SK-N-SH (cell line): ENCODE results near the gene CFAP68.

Experiments used
- EZH2phosphoT487 ChIP-seq: fragments of 200-600 bp; sonication (generic); IDR thresholded peaks from 2 replicates; pipeline ENCODE4 v1.6.1; 2017; ENCODE audit warnings: low read depth, mixed run types, mild to moderate bottlenecking, antibody characterized with exemption, moderate library complexity, borderline replicate concordance
- GATA2 ChIP-seq: sonication (generic); formaldehyde crosslinking; IDR thresholded peaks from 2 replicates; pipeline ENCODE4 v1.5.0; 2020; ENCODE audit warnings: mild to moderate bottlenecking, missing genetic modification reagents
- MXI1 ChIP-seq: IDR thresholded peaks from 2 replicates; pipeline ENCODE4 v1.6.1; 2012; ENCODE audit warnings: mild to moderate bottlenecking, low read depth, low read length, improper control_type of control experiment
- NRF1 ChIP-seq: IDR thresholded peaks from 2 replicates; pipeline ENCODE4 v1.6.1; 2012; ENCODE audit warnings: low read depth, mild to moderate bottlenecking, low read length
- POLR2AphosphoS5 ChIP-seq: IDR thresholded peaks from 2 replicates; pipeline ENCODE4 v1.6.1; 2012; ENCODE audit warnings: low read depth, low read length
- RAD21 ChIP-seq: IDR thresholded peaks from 2 replicates; pipeline ENCODE4 v1.6.1; 2012; ENCODE audit warnings: mild to moderate bottlenecking, low read length
- RFX5 ChIP-seq: IDR thresholded peaks from 2 replicates; pipeline ENCODE4 v1.6.1; 2012; ENCODE audit warnings: mild to moderate bottlenecking, improper control_type of control experiment, low read length
- SMC3 ChIP-seq: IDR thresholded peaks from 2 replicates; pipeline ENCODE4 v1.6.1; 2012; ENCODE audit warnings: low read depth, low read length, improper control_type of control experiment
- TEAD4 ChIP-seq: IDR thresholded peaks from 2 replicates; pipeline ENCODE4 v1.4.0; 2012; ENCODE audit warnings: mild to moderate bottlenecking, borderline replicate concordance; ENCODE audit not compliant: insufficient read depth
- TF ChIP-seq, protein P1 (sequence below): fragments of 200-600 bp; sonication (generic); IDR thresholded peaks from 2 replicates; pipeline ENCODE4 v1.6.1; 2017; ENCODE audit warnings: antibody characterized with exemption, mild to moderate bottlenecking, moderate library complexity
- TF ChIP-seq, protein P2 (sequence below): IDR thresholded peaks from 2 replicates; pipeline ENCODE4 v1.6.1; 2012; ENCODE audit warnings: mild to moderate bottlenecking, low read depth, low read length, moderate library complexity

DNA sequence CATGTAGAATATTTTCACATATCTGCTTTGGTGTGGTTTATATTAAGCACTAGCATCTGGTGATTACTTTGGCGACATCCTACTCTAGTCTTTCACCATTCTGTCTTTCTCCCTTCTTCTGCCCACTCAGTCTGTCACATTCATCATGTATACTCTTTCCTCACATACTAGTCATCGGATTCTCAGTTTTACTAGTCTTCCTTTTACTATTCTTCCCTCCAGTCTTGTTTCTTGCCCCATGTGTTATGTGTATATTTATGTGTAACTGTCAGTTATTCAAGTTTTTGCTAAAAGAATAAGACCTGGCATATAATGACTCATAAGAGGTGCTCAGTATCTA lies 53.2 kb downstream of the CFAP68 start:
- no peak for TF ChIP-seq POLR2AphosphoS5
- no peak for TF ChIP-seq TEAD4
- TF ChIP-seq, protein P1, sequence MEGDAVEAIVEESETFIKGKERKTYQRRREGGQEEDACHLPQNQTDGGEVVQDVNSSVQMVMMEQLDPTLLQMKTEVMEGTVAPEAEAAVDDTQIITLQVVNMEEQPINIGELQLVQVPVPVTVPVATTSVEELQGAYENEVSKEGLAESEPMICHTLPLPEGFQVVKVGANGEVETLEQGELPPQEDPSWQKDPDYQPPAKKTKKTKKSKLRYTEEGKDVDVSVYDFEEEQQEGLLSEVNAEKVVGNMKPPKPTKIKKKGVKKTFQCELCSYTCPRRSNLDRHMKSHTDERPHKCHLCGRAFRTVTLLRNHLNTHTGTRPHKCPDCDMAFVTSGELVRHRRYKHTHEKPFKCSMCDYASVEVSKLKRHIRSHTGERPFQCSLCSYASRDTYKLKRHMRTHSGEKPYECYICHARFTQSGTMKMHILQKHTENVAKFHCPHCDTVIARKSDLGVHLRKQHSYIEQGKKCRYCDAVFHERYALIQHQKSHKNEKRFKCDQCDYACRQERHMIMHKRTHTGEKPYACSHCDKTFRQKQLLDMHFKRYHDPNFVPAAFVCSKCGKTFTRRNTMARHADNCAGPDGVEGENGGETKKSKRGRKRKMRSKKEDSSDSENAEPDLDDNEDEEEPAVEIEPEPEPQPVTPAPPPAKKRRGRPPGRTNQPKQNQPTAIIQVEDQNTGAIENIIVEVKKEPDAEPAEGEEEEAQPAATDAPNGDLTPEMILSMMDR, result no peak
- no peak for TF ChIP-seq EZH2phosphoT487
- no peak for TF ChIP-seq SMC3
- TF ChIP-seq RAD21, result no peak
- TF ChIP-seq RFX5, result no peak
- TF ChIP-seq GATA2, result no peak
- TF ChIP-seq NRF1, result no peak
- TF ChIP-seq, protein P2, sequence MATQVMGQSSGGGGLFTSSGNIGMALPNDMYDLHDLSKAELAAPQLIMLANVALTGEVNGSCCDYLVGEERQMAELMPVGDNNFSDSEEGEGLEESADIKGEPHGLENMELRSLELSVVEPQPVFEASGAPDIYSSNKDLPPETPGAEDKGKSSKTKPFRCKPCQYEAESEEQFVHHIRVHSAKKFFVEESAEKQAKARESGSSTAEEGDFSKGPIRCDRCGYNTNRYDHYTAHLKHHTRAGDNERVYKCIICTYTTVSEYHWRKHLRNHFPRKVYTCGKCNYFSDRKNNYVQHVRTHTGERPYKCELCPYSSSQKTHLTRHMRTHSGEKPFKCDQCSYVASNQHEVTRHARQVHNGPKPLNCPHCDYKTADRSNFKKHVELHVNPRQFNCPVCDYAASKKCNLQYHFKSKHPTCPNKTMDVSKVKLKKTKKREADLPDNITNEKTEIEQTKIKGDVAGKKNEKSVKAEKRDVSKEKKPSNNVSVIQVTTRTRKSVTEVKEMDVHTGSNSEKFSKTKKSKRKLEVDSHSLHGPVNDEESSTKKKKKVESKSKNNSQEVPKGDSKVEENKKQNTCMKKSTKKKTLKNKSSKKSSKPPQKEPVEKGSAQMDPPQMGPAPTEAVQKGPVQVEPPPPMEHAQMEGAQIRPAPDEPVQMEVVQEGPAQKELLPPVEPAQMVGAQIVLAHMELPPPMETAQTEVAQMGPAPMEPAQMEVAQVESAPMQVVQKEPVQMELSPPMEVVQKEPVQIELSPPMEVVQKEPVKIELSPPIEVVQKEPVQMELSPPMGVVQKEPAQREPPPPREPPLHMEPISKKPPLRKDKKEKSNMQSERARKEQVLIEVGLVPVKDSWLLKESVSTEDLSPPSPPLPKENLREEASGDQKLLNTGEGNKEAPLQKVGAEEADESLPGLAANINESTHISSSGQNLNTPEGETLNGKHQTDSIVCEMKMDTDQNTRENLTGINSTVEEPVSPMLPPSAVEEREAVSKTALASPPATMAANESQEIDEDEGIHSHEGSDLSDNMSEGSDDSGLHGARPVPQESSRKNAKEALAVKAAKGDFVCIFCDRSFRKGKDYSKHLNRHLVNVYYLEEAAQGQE, result no peak
- TF ChIP-seq MXI1, result no peak
